HFF-Myc (cell line): Measurements from ENCODE around the gene SLC32A1.
A peak's percentile ranks its signal among the peaks of the same experiment; 100 is the strongest.

Experiments
- DNase-seq: peaks from one replicate; pipeline ENCODE4 v3.0.0-alpha.2; 2011; ENCODE audit warnings: low read depth; ENCODE audit errors: extremely low read depth
- H3K4me3 ChIP-seq: replicated peaks from 2 replicates; pipeline ENCODE4 v1.5.1; 2011; ENCODE audit warnings: low read depth, mild to moderate bottlenecking, control low read depth, low read length
- CTCF ChIP-seq: IDR thresholded peaks from 2 replicates; pipeline ENCODE4 v1.5.1; 2012; ENCODE audit warnings: mild to moderate bottlenecking, low read depth, low read length, control low read depth; ENCODE audit errors: missing control alignments

The SLC32A1 gene

GRCh38 chr20:38732981-38733380 is 8.7 kb downstream of the SLC32A1 start:
- no peak for DNase-seq
- TF ChIP-seq CTCF: no peak
- no peak overlapping the region for H3K4me3 ChIP-seq

GRCh38 chr20:38735172-38735571 is 10.9 kb downstream of the SLC32A1 start:
- DNase-seq: no peak
- TF ChIP-seq CTCF: no peak
- H3K4me3 ChIP-seq: no peak overlapping the region

- DNase-seq: no peak
- H3K4me3 ChIP-seq: no peak overlapping the region
- TF ChIP-seq CTCF: no peak
These were observed 13.6 kb downstream of the SLC32A1 start for GRCh38 chr20:38737887-38738286.

- no peak for DNase-seq
- TF ChIP-seq CTCF: no peak
- no peak overlapping the region for H3K4me3 ChIP-seq
These were observed 21.5 kb downstream of the SLC32A1 start for GRCh38 chr20:38745757-38746156.

GRCh38 chr20:38747495-38748096 is 23.3 kb downstream of the SLC32A1 start:
- H3K4me3 ChIP-seq: peak overlapping the region; percentile 96
- DNase-seq: no peak

GRCh38 chr20:38748097-38748860 is 24.0 kb downstream of the SLC32A1 start, which contains the start of gene ACTR5:
Gene ACTR5, plus strand, starts transcription at chr20:38748460. Its CDS starts 19 bp downstream, at chr20:38748479.
- DNase-seq: peak; percentile 54
- H3K4me3 ChIP-seq: peak within 1 kb of the TSS; percentile 96
- TF ChIP-seq CTCF: no peak

More at GRCh38 chr20:38747495-38748096, 23.3 kb downstream of the SLC32A1 start:
- TF ChIP-seq CTCF: no peak

GRCh38 chr20:38748861-38749149 is 24.5 kb downstream of the SLC32A1 start:
- H3K4me3 ChIP-seq: peak overlapping the region; percentile 96
- no peak for TF ChIP-seq CTCF
- DNase-seq: no peak
